HG03520 (cell line): ENCODE measurements around the gene DHODH.

ENCODE experiments used
- ATAC-seq: cut with Tn5 transposase; IDR thresholded peaks from one replicate; pipeline ENCODE4 v1.9.1; 2021; ENCODE audit warnings: mild to moderate bottlenecking, moderate library complexity; ENCODE audit not compliant: unreplicated experiment

Gene DHODH

DNA sequence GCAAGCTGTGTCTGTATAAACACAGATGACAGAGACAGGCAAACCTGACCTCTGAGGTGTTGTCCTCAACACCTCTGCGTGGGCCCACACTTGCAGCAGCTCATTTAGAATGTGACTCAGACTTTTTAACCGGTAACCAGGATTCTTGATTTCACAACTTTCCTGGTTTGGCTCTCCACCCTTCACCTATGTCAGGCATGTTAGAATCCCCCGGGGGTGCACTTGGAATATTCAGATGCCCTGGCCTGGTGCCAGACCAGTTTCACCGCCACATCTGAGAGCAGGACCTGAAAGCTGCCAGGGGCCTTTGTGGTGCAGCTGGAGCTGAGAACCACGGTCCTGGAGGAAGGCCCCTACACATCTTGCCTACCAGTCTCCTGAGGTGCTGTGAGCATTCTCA, 4.8 kb downstream of the DHODH start:
- no peak for ATAC-seq

GRCh38 chr16:72013888-72014581, 5.5 kb downstream of the DHODH start:
- ATAC-seq, result no peak

DNA sequence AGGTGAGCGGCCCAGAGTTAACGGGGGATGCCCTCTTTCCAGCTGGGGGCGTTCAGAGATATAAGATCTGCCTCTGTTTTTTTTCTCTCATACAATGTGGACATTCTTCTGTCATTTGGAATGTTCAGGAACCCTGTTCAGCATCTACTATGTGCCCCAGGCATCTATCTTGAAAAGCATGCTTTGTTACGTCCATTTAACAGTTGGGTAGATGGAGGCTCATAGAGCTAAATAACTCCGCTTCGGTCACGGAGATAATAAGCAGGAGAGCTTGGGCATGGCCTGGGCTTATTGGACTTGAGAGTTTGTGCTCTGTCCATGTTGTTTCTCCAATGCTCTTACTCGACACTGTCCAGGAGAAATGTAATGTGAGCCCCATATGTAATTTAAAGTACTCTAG, 6.1 kb downstream of the DHODH start:
- ATAC-seq, result no peak

DNA sequence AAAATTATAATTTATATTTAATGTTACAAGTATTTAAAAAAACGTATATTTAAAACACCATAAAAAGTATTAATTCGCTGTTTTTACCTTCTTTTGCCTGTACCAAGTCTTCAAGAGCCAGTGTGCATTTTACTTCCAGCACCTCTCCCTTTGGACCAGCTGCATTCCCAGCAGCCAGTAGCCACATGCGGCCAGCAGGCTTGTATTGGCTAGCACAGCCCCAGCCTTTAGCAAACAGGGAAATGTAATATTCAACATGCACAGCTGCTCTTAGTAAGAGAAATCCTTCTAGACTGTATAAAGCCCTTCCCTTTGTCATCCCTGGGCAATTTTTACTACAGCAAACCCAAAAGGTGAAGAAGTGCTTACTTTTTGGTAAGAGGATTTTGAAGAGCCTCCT, 6.6 kb downstream of the DHODH start:
- no peak for ATAC-seq

- no peak for ATAC-seq
Observed at GRCh38 chr16:72018470-72018869, 9.9 kb downstream of the DHODH start.

DNA sequence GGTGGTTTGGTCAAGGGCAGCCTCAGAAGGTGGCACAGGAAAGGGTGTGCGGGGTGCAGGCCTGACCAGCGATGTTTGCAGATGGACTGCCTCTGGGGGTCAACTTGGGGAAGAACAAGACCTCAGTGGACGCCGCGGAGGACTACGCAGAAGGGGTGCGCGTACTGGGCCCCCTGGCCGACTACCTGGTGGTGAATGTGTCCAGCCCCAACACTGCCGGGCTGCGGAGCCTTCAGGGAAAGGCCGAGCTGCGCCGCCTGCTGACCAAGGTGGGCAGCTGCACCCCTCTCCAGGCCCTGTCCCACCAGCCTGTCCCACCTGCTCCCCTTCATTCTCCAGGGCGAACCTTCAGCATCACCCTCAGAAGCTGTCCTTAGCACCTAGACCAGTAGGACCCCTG, 12.5 kb downstream of the DHODH start:
- ATAC-seq, result no peak

GRCh38 chr16:72022127-72022526, 13.6 kb downstream of the DHODH start:
- no peak for ATAC-seq

DNA sequence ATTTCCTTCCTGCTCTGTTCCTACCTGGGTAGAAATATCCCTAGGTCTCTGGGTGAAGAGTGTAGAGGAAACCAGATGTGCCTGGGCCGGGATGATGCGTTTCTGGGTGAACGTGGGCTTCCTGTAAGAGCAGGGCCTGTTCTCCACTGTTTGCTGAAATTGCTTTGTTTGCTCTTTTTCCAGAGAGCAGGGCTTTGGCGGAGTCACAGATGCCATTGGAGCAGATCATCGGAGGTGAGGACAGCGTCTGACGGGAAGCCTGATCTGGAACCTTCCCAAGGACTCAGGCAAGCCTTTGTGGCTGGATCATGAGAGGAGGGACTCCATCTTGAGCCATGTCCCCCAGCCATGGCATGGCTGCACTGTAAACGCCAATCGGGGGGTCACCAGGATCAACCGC, 15.4 kb downstream of the DHODH start:
- ATAC-seq, result no peak

DNA sequence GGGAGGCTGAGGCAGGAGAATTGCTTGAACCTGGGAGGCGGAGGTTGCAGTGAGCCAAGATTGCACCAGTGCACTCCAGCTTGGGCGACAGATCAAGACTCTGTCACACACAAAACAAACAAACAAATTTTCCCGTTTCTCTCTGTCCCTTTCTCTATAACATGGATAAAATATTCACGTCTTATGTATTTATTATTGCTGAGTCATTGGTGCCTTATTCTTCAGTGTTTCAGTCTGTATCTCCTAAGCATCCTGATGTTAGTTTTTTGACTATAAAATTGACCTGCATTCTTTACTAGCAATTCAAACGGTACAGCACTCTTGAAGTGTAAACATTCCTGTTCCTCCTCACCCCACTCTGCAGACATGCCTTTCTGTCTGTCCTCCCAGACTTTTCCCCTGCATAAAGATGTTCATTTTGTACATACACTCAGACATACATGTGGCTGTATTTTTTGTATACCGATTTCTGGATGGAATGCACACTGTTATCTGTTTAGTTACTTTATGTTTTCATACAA, 16.4 kb downstream of the DHODH start:
- ATAC-seq, result no peak

GRCh38 chr16:72025404-72026114, 17.0 kb downstream of the DHODH start:
- ATAC-seq, result no peak

DNA sequence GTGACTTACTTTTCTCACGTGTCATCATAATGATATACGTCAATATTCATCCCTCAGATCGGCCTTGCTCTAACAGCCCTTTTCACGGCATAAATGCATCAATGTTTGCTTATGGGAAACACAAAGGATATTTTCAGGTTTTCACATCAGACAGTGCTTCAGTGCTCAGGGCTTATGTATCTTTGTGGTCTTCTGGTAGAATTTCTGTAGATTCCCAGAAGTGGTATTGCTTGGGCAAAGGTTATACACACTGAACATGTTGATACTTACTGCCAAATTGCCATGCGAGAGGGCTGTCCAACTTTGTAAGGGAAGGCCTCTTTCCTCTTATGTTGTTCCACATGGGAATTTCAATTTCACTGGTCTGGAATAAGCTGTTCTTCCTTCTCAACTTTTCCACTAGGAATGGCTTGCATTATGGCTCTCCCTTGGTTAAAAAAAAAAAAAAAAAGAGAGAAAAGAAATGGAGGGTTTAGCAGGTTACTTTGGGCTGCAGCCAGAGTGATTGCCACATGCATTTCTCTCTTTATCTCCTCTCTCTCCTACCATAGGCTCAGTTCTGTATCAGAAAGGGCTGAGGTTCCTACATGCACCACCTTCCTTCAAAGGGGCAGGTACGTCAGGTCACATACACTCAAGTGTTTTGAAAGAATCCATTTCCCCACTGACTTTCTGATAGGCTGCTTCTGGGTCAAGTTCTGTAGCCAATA, 19.3 kb downstream of the DHODH start:
- ATAC-seq, result no peak

- ATAC-seq, result no peak
Observed at GRCh38 chr16:72029567-72030271, 21.2 kb downstream of the DHODH start.

DNA sequence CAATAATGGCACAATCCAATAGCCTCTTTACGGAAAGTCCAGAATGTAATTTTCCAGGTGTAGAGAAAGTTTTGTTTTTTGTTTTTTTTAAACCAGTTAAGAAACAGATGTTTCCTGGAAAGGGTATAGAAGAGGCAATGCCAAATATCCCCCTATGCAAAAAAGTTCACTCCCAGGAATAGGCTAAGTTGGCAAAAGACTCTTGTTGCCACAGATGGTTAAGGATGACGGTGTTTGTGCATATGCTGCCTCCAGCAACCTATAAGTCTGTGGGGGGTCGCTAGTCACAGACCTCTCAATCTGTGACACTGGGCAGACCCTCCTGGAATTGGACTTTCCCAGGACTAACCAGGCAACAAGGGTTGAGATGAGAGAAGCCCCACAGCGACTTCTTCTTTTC, 24.9 kb downstream of the DHODH start:
- no peak for ATAC-seq

- ATAC-seq, result no peak
Observed at GRCh38 chr16:72036098-72036497, 27.6 kb downstream of the DHODH start.

DNA sequence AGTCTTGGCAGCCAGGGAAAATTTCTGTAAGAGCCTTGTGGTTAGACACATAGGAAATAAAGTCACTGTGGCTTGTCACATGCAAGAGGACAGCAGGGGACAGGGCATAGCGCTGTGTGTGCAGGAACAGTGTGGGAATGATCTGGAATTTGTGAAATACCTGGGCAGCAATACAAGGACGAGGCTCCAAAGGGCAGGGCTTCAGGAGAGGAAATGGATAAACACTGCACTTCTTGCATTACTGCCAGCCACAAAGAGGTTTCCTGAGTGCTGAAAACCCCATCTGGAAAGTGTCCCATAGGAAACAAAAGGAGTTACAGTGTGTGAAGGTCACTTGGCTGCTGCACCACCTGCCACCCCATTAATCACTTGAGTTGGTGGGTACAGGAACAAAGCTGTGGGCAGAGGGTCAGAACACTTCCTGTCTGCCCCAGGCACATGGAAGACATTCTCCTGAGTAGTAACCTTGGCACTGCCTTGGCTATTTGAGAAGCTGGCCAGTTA, 33.7 kb downstream of the DHODH start:
- no peak for ATAC-seq

DNA sequence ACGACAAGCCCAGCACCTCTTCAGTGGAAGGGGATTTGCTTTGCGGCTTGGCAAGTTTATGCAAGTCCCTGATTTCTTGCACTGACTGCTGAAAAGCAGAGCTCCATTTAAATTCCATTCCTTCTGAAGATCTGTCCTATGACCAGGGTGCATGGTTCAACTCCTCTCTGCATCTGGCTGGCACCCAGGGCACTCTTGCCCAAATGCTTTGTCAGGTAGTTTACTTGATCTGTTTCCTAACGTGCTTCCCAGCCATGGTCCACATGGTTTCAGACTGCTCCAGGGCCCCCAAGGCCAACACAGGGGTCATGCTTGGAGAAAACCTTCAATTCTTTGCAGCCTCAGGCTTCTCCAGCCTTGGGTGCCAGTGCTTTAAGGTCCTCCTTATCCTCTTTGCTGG, 34.5 kb downstream of the DHODH start:
- ATAC-seq, result no peak

- ATAC-seq, result no peak
Observed at GRCh38 chr16:72043539-72043938, 35.0 kb downstream of the DHODH start.

- no peak for ATAC-seq
Observed at GRCh38 chr16:72044296-72044695, 35.8 kb downstream of the DHODH start.

- no peak for ATAC-seq
Observed at GRCh38 chr16:72044825-72045359, 36.3 kb downstream of the DHODH start.

DNA sequence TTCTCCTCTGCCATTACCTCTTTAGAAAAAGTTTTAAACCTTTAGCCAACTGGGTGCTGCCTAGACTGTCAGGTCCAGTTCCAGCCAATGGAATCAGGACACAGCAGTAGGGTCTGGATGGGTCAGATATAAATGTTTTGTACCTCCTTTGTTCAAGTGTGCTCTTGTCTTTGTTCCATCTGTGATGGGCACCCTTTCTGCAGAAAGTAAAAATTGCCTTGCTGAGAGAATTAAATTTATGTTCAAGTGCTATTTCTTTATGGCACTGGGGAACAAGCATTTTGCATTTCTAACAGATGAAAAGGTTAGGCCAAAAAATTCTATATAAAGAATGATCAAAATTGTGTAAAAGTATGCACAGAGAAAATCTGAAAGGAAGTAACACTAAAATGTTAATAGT, 40.6 kb downstream of the DHODH start:
- no peak for ATAC-seq
